Erythroblast (primary cell): ENCODE data around the gene UNC13B.

Experiments used
- GATA1 ChIP-seq: IDR thresholded peaks from 2 replicates; pipeline ENCODE4 v1.6.1; 2011; ENCODE audit warnings: low read depth, mild to moderate bottlenecking, control low read depth, low read length, moderate library complexity
- POLR2A ChIP-seq: IDR thresholded peaks from 2 replicates; pipeline ENCODE4 v1.6.1; 2011; ENCODE audit warnings: mild to moderate bottlenecking, low read length

DNA sequence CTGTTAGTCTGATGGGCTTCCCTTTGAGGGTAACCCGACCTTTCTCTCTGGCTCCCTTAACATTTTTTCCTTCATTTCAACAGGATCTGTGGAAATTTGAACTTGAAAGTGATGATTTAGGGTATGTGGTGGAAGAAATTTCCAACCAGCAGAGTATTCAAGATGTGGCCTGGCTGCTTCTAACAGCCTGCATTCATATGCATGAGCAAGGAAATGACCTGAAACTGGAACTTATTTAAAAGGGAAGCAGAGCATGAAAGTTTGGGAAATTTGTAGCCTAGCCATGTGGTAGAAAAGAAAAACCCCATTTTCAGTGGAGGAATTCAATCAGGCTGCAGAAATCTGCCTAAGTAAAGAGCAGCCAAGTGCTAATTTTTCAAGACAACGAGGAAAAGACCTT, 41.7 kb downstream of the UNC13B start:
- TF ChIP-seq POLR2A (no peak), GATA1 (no peak)
